Measurements from ENCODE around the gene TM4SF5. TPM values are rescaled to one million over a fixed set of nuclear protein-coding genes. Genes with fewer than 3 reads are reported as not detected.

Gene TM4SF5
- total RNA-seq, 1 donor from 2014 or later = 0.57 TPM

DNA sequence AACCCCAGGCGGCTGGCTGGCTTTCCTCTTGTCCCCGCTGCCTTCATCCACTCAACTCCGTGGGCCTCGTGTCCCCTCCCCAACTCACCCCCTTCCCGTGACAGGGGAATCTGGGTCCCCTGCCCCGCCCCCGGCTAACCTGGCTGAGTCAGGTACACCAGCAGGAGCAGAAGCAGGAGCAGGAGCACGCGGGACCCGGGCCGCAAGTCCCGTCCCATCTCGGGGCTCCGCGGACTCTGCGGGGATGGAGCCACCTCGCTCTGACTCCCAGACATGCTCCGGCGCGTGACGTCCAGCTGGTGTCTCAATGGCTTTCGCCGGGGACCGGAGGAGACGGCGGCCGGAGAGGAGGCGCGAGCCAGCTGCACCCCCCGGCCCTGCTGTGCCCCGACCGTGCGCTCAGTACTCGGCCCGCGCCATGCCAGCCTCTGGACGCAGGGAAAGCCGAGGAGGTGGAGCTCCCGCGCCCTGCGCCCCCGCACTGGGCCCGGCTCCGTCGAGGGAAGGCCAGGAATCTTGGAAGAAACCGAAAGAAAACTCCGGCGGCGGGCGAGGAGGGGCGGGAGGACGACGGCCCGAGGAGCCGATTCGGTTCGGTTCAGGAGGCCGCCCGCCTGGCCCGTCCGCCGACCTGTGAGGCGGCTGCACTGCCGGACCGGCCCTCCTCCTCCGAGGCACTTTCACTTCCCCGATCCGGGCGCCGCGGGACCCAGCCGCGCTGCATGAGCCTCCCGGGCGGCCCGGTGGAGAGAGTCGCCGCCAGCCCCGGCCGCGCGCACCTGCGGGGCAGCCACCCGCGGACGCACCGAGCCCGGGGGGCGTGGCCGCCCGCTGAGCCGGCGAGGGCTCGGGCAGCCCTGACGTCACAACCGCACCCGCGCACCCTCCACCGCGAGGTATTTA lies 32.3 kb upstream of the TM4SF5 start, which contains the start of the genes CXCL16 and ZMYND15:
Gene CXCL16, minus strand, starts transcription at position 807 of the 903 bp plus-strand sequence. Its CDS starts 589 bp downstream, at position 218.
Gene ZMYND15, plus strand, starts transcription at position 712 of the 903 bp plus-strand sequence. CDS start 716 bp downstream, outside the sequence.
- peaks cover 80% of the 10 kb centered on the region for H3K27me3 Mint-ChIP-seq
- H3K4me1 Mint-ChIP-seq (ENCODE audit: low read depth) = peaks cover 6% of the 10 kb centered on the region

DNA sequence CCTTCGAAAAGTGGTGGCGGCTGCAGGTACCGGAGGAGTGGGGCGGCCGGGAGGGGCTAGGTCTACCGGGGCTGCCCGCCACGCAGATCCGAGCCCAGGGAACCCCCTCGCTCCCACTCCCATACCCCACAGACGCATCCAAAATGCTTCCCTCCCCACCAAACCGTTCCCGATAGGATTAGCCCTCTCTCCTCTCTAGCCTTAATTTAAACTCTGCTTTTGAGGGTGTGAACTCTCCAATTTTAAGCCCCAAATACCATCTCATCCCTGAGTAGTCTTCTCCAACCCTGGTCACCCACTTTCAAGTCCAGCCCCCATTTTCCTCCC lies 31.7 kb upstream of the TM4SF5 start:
- Mint-ChIP-seq H3K27ac (peak overlapping the region; percentile 62), H3K4me3 (ENCODE audit: low read depth) (peak overlapping the region; percentile 69), H3K27me3 (peaks cover 78% of the 10 kb centered on the region), H3K9me3 (ENCODE audit: low read depth) (no peaks in the 10 kb centered on the region), H3K4me1 (ENCODE audit: low read depth) (peaks cover 6% of the 10 kb centered on the region), H3K36me3 (ENCODE audit: insufficient read depth) (no peaks in the 10 kb centered on the region)
- TF ChIP-seq, protein P1, sequence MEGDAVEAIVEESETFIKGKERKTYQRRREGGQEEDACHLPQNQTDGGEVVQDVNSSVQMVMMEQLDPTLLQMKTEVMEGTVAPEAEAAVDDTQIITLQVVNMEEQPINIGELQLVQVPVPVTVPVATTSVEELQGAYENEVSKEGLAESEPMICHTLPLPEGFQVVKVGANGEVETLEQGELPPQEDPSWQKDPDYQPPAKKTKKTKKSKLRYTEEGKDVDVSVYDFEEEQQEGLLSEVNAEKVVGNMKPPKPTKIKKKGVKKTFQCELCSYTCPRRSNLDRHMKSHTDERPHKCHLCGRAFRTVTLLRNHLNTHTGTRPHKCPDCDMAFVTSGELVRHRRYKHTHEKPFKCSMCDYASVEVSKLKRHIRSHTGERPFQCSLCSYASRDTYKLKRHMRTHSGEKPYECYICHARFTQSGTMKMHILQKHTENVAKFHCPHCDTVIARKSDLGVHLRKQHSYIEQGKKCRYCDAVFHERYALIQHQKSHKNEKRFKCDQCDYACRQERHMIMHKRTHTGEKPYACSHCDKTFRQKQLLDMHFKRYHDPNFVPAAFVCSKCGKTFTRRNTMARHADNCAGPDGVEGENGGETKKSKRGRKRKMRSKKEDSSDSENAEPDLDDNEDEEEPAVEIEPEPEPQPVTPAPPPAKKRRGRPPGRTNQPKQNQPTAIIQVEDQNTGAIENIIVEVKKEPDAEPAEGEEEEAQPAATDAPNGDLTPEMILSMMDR (IDR thresholded peaks at IDR 0.05; ENCODE audit: unreplicated experiment) = no peak
- DNase-seq (ENCODE audit: low spot score, unreplicated experiment) = no peak

More for the DNA sequence above, 32.3 kb upstream of the TM4SF5 start, which contains the start of the genes CXCL16 and ZMYND15:
- peak within 1 kb of the TSS; percentile 69 for H3K27ac Mint-ChIP-seq
- H3K4me3 Mint-ChIP-seq (ENCODE audit: low read depth) = peak within 1 kb of the TSS; percentile 70
- H3K9me3 Mint-ChIP-seq (ENCODE audit: low read depth) = no peaks in the 10 kb centered on the region
- TF ChIP-seq, protein P1 (IDR thresholded peaks at IDR 0.05; ENCODE audit: unreplicated experiment) = no peak
- DNase-seq (ENCODE audit: low spot score, unreplicated experiment) = peak; percentile 51
- H3K36me3 Mint-ChIP-seq (ENCODE audit: insufficient read depth) = no peaks in the 10 kb centered on the region

DNA sequence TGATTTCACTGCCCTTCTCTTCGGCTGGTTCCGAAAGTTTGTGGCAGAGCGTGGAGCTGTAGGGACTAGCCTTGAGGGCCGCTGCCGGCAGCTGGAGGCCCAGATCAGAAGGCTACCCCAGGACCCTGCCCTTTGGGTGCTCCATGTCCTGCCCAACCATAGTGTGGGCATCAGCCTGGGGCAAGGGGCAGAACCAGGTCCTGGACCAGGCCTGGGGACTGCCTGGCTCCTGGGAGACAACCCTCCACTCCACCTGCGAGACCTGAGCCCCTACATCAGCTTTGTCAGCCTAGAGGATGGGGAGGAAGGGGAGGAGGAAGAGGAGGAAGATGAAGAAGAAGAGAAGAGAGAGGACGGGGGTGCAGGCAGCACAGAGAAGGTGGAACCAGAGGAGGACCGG lies 31.1 kb upstream of the TM4SF5 start:
- Mint-ChIP-seq H3K27ac (no peak overlapping the region), H3K4me3 (ENCODE audit: low read depth) (peak overlapping the region; percentile 69), H3K27me3 (peaks cover 78% of the 10 kb centered on the region), H3K4me1 (ENCODE audit: low read depth) (peaks cover 8% of the 10 kb centered on the region), H3K36me3 (ENCODE audit: insufficient read depth) (no peaks in the 10 kb centered on the region), H3K9me3 (ENCODE audit: low read depth) (no peaks in the 10 kb centered on the region)
- TF ChIP-seq, protein P1 (IDR thresholded peaks at IDR 0.05; ENCODE audit: unreplicated experiment) = no peak
- DNase-seq (ENCODE audit: low spot score, unreplicated experiment) = no peak

DNA sequence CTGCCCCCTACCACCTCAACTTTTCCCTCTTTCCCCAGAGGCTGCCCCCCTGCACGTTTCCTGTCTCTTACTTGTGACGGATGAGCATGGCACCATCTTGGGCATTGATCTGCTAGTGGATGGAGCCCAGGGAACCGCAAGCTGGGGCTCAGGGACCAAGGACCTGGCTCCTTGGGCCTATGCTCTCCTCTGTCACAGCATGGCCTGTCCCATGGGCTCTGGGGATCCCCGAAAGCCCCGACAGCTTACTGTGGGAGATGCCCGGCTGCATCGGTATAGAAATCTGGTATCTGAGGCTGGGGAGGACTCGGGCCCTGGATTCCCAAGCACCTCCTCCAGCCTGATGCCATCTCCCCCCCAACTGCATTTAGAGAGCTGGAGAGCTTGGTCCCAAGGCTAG lies 30.1 kb upstream of the TM4SF5 start:
- H3K4me3 Mint-ChIP-seq (ENCODE audit: low read depth) = peak overlapping the region; percentile 16
- no peaks in the 10 kb centered on the region for H3K9me3 Mint-ChIP-seq (ENCODE audit: low read depth)

DNA sequence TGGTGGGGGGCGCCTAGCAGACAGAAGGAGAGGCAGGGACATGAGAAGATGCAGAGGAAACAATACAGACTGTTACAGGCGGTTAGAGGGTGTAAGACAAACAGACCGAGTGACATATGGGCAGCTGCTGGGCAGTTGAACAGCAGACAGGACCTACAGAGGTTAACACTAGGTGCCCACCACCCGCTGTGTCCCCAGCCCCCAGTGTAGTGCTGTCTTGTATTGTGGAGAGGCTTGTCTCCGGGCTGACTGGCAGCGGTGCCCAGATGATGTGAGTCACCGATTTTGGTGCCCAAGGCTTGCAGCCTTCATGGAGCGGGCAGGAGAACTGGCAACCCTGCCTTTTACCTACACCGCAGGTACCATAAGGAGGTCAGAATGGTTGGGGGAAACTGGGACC lies 29.6 kb upstream of the TM4SF5 start:
- peaks cover 10% of the 10 kb centered on the region for H3K4me1 Mint-ChIP-seq (ENCODE audit: low read depth)
- no peak overlapping the region for H3K27ac Mint-ChIP-seq
- H3K4me3 Mint-ChIP-seq (ENCODE audit: low read depth) = no peak overlapping the region
- DNase-seq (ENCODE audit: low spot score, unreplicated experiment) = no peak
- no peaks in the 10 kb centered on the region for H3K36me3 Mint-ChIP-seq (ENCODE audit: insufficient read depth)
- peaks cover 77% of the 10 kb centered on the region for H3K27me3 Mint-ChIP-seq
- TF ChIP-seq, protein P1 (IDR thresholded peaks at IDR 0.05; ENCODE audit: unreplicated experiment) = no peak
- H3K9me3 Mint-ChIP-seq (ENCODE audit: low read depth) = no peaks in the 10 kb centered on the region

More for the DNA sequence above, 30.1 kb upstream of the TM4SF5 start:
- no peak for DNase-seq (ENCODE audit: low spot score, unreplicated experiment)
- Mint-ChIP-seq H3K27me3 (peaks cover 75% of the 10 kb centered on the region), H3K4me1 (ENCODE audit: low read depth) (peaks cover 10% of the 10 kb centered on the region), H3K27ac (no peak overlapping the region), H3K36me3 (ENCODE audit: insufficient read depth) (no peaks in the 10 kb centered on the region)
- TF ChIP-seq, protein P1 (IDR thresholded peaks at IDR 0.05; ENCODE audit: unreplicated experiment) = no peak

Measured in progenitor cell of endocrine pancreas (in vitro differentiated cells).